OCI-LY3 (cell line): ENCODE measurements around the gene TMEM108.

ENCODE experiments used
- H2AFZ ChIP-seq: fragments of 200-600, 300-600 bp; shearing (Covaris generic); 2 replicates; pipeline ENCODE4 v1.6.0; 2014; ENCODE audit warnings: antibody characterized with exemption, low read depth, low read length
- H3K27ac ChIP-seq: fragments of 200-600, 300-600 bp; sonication (generic); 2 replicates; pipeline ENCODE4 v1.5.1; 2014; ENCODE audit warnings: mild to moderate bottlenecking, low read length, moderate library complexity, mixed read lengths
- H3K27me3 ChIP-seq: fragments of 200-600, 300-600 bp; sonication (generic); 2 replicates; pipeline ENCODE4 v1.6.1; 2014; ENCODE audit warnings: low read depth, low read length, mixed read lengths
- H3K36me3 ChIP-seq: fragments of 200-600, 300-600 bp; sonication (generic); replicated peaks from 2 replicates; pipeline ENCODE3; 2014; ENCODE audit warnings: low read depth, low read length, mixed read lengths
- H3K4me1 ChIP-seq: fragments of 300-600, 200-600 bp; sonication (generic); 2 replicates; pipeline ENCODE4 v1.6.1; 2014; ENCODE audit warnings: low read length, mixed read lengths
- H3K4me2 ChIP-seq: fragments of 200-600, 300-600 bp; sonication (generic); 2 replicates; pipeline ENCODE4 v1.6.1; 2014; ENCODE audit warnings: low read length, mixed read lengths
- H3K4me3 ChIP-seq: fragments of 300-600, 200-600 bp; sonication (generic); 2 replicates; pipeline ENCODE4 v1.5.1; 2014; ENCODE audit warnings: antibody characterized with exemption, mild to moderate bottlenecking, low read length, moderate library complexity
- H3K79me2 ChIP-seq: fragments of 300-600, 200-600 bp; shearing (Covaris generic); 2 replicates; pipeline ENCODE4 v1.6.1; 2014; ENCODE audit warnings: mild to moderate bottlenecking, low read length, mixed read lengths
- H3K9ac ChIP-seq: fragments of 300-600, 200-600 bp; shearing (Covaris generic); 2 replicates; pipeline ENCODE4 v1.6.0; 2014; ENCODE audit warnings: mild to moderate bottlenecking, low read length, moderate library complexity
- H3K9me3 ChIP-seq: fragments of 200-600, 300-600 bp; shearing (Covaris generic); 2 replicates; pipeline ENCODE4 v1.6.1; 2014; ENCODE audit warnings: low read length, mixed read lengths; ENCODE audit not compliant: insufficient read depth
- H4K20me1 ChIP-seq: fragments of 200-600, 300-600 bp; sonication (generic); 2 replicates; pipeline ENCODE4 v1.6.1; 2016; ENCODE audit warnings: low read length, mixed read lengths; ENCODE audit not compliant: insufficient read depth
- EZH2phosphoT487 ChIP-seq: fragments of 200-600 bp; shearing (Covaris generic); IDR thresholded peaks from 2 replicates; pipeline ENCODE4 v1.6.1; 2018; ENCODE audit warnings: antibody characterized with exemption, mixed run types, low read depth
- TF ChIP-seq, protein P1 (sequence below): fragments of 200-600, 300-600 bp; sonication (generic); IDR thresholded peaks from 2 replicates; pipeline ENCODE4 v1.5.1; 2014; ENCODE audit warnings: antibody characterized with exemption, low read length, low read depth

The TMEM108 gene

DNA sequence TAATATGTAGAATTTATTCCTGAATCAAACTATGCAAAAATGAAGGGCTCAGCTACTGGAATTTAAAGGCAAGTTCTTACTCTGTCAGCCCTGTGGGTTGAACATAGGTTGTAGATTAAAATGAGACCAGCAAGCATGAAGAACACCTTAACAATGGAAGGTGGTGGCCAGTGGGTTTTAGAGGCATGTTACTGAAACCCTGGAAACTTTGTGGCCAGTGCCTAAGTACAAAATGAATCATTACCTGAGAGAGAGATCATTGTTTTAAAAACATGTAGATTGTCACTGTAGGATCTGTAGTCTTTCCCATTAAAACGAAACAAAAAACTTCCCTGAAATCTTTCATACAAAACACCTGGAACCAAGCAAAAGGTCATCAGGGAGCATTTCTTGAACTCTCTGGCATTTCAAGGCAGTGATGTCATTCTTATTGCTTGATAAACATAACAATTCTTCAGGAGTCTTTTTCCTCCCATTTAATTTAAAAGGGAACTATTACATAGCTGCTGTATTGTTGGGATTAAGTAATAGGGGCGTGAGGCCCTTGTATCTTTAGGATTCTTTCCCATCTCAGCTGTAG is 51.8 kb downstream of the TMEM108 start:
- Histone ChIP-seq H3K9ac (no peak overlapping the region), H3K4me1 (no peaks in the 10 kb centered on the region), H3K27ac (no peak overlapping the region), H3K9me3 (no peaks in the 10 kb centered on the region), H3K27me3 (peaks cover 9% of the 10 kb centered on the region), H2AFZ (no peak overlapping the region), H3K4me2 (no peak overlapping the region), H4K20me1 (no peaks in the 10 kb centered on the region), H3K4me3 (no peak overlapping the region), H3K36me3 (no peaks in the 10 kb centered on the region), H3K79me2 (no peaks in the 10 kb centered on the region)
- no peak for TF ChIP-seq EZH2phosphoT487
- TF ChIP-seq, protein P1, sequence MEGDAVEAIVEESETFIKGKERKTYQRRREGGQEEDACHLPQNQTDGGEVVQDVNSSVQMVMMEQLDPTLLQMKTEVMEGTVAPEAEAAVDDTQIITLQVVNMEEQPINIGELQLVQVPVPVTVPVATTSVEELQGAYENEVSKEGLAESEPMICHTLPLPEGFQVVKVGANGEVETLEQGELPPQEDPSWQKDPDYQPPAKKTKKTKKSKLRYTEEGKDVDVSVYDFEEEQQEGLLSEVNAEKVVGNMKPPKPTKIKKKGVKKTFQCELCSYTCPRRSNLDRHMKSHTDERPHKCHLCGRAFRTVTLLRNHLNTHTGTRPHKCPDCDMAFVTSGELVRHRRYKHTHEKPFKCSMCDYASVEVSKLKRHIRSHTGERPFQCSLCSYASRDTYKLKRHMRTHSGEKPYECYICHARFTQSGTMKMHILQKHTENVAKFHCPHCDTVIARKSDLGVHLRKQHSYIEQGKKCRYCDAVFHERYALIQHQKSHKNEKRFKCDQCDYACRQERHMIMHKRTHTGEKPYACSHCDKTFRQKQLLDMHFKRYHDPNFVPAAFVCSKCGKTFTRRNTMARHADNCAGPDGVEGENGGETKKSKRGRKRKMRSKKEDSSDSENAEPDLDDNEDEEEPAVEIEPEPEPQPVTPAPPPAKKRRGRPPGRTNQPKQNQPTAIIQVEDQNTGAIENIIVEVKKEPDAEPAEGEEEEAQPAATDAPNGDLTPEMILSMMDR = no peak

DNA sequence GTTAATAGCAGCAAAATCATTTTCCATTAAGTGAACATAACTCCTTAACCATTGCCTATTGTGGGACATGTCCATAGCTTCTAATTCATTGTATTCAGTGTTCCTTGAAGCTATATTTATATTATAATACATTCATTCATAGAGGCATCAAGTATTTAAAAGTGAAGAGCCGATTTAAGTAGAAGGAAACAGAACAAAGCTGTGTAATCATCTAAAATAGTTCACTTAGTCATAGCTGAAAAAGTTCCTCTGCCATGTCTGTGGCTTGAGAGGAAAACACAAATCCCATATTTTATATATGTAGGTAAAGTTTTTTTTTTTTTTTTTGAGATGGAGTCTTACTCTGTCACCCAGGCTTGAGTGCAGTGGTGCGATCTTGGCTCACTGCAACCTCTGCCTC is 54.5 kb downstream of the TMEM108 start:
- Histone ChIP-seq H3K4me3 (no peak overlapping the region), H3K9ac (no peak overlapping the region), H3K4me2 (no peak overlapping the region), H4K20me1 (no peaks in the 10 kb centered on the region), H3K36me3 (no peaks in the 10 kb centered on the region), H3K27me3 (peaks cover 12% of the 10 kb centered on the region), H3K9me3 (no peaks in the 10 kb centered on the region), H3K79me2 (no peaks in the 10 kb centered on the region), H3K27ac (no peak overlapping the region), H3K4me1 (no peaks in the 10 kb centered on the region), H2AFZ (no peak overlapping the region)
- TF ChIP-seq EZH2phosphoT487 = no peak
- TF ChIP-seq, protein P1 = no peak

DNA sequence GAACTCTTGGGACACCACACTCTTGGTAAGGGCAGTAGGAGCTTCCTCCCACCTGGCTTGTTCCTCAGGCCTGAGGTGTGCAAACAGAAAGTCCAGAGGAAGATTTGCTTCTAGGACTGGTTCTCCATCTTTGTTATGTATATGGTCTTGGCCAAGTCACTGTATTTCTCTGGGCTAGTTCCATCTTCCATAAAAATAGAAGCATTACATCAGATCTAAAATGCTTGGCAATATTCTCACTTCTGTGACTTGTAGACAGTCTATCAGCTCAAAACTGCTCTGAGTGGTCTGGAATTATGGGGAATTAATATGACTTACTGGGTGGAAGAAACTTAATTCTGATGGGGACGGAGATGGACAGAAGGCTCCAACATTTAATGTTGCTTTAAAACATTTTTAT is 55.2 kb downstream of the TMEM108 start:
- TF ChIP-seq, protein P1 = no peak
- no peaks in the 10 kb centered on the region for H3K9me3 ChIP-seq
- no peak overlapping the region for H2AFZ ChIP-seq
- H3K9ac ChIP-seq = no peak overlapping the region
- peaks cover 12% of the 10 kb centered on the region for H3K27me3 ChIP-seq
- no peaks in the 10 kb centered on the region for H3K4me1 ChIP-seq
- H3K79me2 ChIP-seq = no peaks in the 10 kb centered on the region
- H3K4me3 ChIP-seq = no peak overlapping the region
- H4K20me1 ChIP-seq = no peaks in the 10 kb centered on the region
- no peak overlapping the region for H3K27ac ChIP-seq
- H3K4me2 ChIP-seq = no peak overlapping the region
- no peaks in the 10 kb centered on the region for H3K36me3 ChIP-seq

DNA sequence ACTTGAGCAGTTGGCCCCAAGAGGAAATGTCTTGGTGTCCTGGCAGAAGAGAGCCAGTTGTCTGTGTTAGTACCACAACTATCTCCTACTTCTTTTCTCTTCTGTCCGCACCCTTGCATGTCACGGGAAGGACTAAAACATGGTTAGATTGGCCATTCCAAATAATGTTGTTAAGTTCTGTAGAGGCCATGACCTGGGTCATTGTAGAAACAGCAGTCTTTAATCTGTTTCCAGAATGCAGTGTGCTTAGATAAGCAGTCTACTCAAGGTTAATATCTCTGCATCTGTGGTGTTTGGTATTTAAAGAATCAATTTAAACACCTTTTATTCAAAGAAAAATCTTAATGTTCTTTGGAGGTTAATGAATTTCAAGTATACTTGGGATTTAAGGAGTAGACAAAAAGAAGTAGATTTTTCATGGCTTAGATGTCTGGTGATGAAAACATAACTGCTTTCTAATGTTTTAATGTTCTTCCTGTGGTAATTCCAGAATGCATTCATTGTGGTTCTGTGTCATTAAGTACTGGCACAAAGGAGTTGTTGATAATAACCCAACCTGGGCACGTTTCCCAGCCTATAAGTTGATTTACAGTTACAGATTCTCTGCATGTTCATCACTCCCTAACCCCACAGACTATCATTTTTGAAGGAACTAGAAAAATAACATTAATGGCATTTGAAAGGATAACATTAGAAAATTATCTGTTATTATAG is 58.9 kb downstream of the TMEM108 start:
- TF ChIP-seq EZH2phosphoT487 = no peak
- TF ChIP-seq, protein P1 = no peak
- Histone ChIP-seq H3K9ac (no peak overlapping the region), H3K4me1 (no peaks in the 10 kb centered on the region)

More for the DNA sequence above, 58.9 kb downstream of the TMEM108 start:
- Histone ChIP-seq H3K9me3 (no peaks in the 10 kb centered on the region), H3K4me3 (no peak overlapping the region), H3K27me3 (0 out of 2 replicates have a peak, but pooled peaks cover 5% of the 10 kb centered on the region), H4K20me1 (no peaks in the 10 kb centered on the region), H2AFZ (no peak overlapping the region), H3K79me2 (no peaks in the 10 kb centered on the region), H3K4me2 (no peak overlapping the region), H3K27ac (no peak overlapping the region), H3K36me3 (no peaks in the 10 kb centered on the region)
